IgD-negative memory B cell (primary cell): Measurements from ENCODE around the gene LTBP1. TPM values are rescaled to one million over a fixed set of nuclear protein-coding genes. Genes with fewer than 3 reads are reported as not detected.

Experiments
- H3K27ac Mint-ChIP-seq, 3 donors: one replicate each; pipeline ENCODE4 v1.8.0; 2020 to 2022; ENCODE audit warnings: mild to moderate bottlenecking in 3 of 3, mixed read lengths in 3 of 3, moderate library complexity in 1 of 3
- H3K27me3 Mint-ChIP-seq: one replicate; pipeline ENCODE4 v1.8.0; 2021; ENCODE audit warnings: mixed read lengths
- H3K36me3 Mint-ChIP-seq: one replicate; pipeline ENCODE4 v1.8.0; 2020; ENCODE audit warnings: mild to moderate bottlenecking, mixed read lengths
- H3K4me1 Mint-ChIP-seq, 3 donors: one replicate each; pipeline ENCODE4 v1.8.0; 2020 to 2022; ENCODE audit warnings: mixed read lengths in 3 of 3, mild to moderate bottlenecking in 1 of 3
- H3K4me3 Mint-ChIP-seq, 4 donors: one replicate each; pipeline ENCODE4 v1.8.0; 2020 to 2022; ENCODE audit warnings: mild to moderate bottlenecking in 4 of 4, mixed read lengths in 4 of 4, moderate library complexity in 3 of 4
- H3K9me3 Mint-ChIP-seq, 3 donors: one replicate each; pipeline ENCODE4 v1.8.0; 2020 to 2021; ENCODE audit warnings: mixed read lengths in 3 of 3, mild to moderate bottlenecking in 1 of 3
- polyA plus RNA-seq: library from polyadenylated mRNA; unstranded; fragments of 300-500 nt; fragmentation: Illumina TruSeq; gene quantifications from one replicate; pipeline ENCODE4 v1.2.3, GENCODE V29; 2021

LTBP1 gene
- polyA plus RNA-seq, 1 donor from 2014 or later: not detected

- no peaks in the 10 kb centered on the region for H3K36me3 Mint-ChIP-seq
- H3K27ac Mint-ChIP-seq: no peak overlapping the region
- no peak overlapping the region for H3K4me3 Mint-ChIP-seq
- no peaks in the 10 kb centered on the region for H3K9me3 Mint-ChIP-seq
- peaks cover 0 to 2% (median 0%) of the 10 kb centered on the region in 3 donors for H3K4me1 Mint-ChIP-seq
- H3K27me3 Mint-ChIP-seq: no peaks in the 10 kb centered on the region
Observed at GRCh38 chr2:33250417-33251029, 303.8 kb downstream of the LTBP1 start.

- no peak overlapping the region for H3K4me3 Mint-ChIP-seq
- H3K27ac Mint-ChIP-seq: no peak overlapping the region
- H3K27me3 Mint-ChIP-seq: no peaks in the 10 kb centered on the region
- no peaks in the 10 kb centered on the region for H3K9me3 Mint-ChIP-seq
- no peaks in the 10 kb centered on the region for H3K36me3 Mint-ChIP-seq
- H3K4me1 Mint-ChIP-seq: peaks cover 0 to 2% (median 0%) of the 10 kb centered on the region in 3 donors
Observed at GRCh38 chr2:33256162-33256755, 309.5 kb downstream of the LTBP1 start.

- peaks cover 0 to 4% (median 0%) of the 10 kb centered on the region in 3 donors for H3K4me1 Mint-ChIP-seq
- H3K27ac Mint-ChIP-seq: no peak overlapping the region
- H3K36me3 Mint-ChIP-seq: no peaks in the 10 kb centered on the region
- no peaks in the 10 kb centered on the region for H3K27me3 Mint-ChIP-seq
- H3K4me3 Mint-ChIP-seq: no peak overlapping the region
- no peaks in the 10 kb centered on the region for H3K9me3 Mint-ChIP-seq
Observed at GRCh38 chr2:33258387-33258786, 311.6 kb downstream of the LTBP1 start.

- H3K4me1 Mint-ChIP-seq: peaks cover 0 to 2% (median 0%) of the 10 kb centered on the region in 3 donors
- H3K27ac Mint-ChIP-seq: no peak overlapping the region
- no peaks in the 10 kb centered on the region for H3K9me3 Mint-ChIP-seq
- H3K36me3 Mint-ChIP-seq: peaks cover 1% of the 10 kb centered on the region
- no peak overlapping the region for H3K4me3 Mint-ChIP-seq
- no peaks in the 10 kb centered on the region for H3K27me3 Mint-ChIP-seq
Observed at GRCh38 chr2:33262097-33262496, 315.3 kb downstream of the LTBP1 start.

- peaks cover 1% of the 10 kb centered on the region for H3K36me3 Mint-ChIP-seq
Observed at GRCh38 chr2:33264766-33265165, 318.0 kb downstream of the LTBP1 start.

GRCh38 chr2:33265584-33266338 lies 319.0 kb downstream of the LTBP1 start:
- Mint-ChIP-seq H3K27me3 (peaks cover 8% of the 10 kb centered on the region), H3K4me3 (no peak overlapping the region), H3K4me1 (peaks cover 0 to 2% (median 0%) of the 10 kb centered on the region in 3 donors), H3K27ac (no peak overlapping the region), H3K9me3 (peaks cover 0 to 3% (median 3%) of the 10 kb centered on the region in 3 donors), H3K36me3 (peaks cover 1% of the 10 kb centered on the region)

More at GRCh38 chr2:33264766-33265165, 318.0 kb downstream of the LTBP1 start:
- Mint-ChIP-seq H3K9me3 (peaks cover 0 to 3% (median 3%) of the 10 kb centered on the region in 3 donors), H3K27ac (no peak overlapping the region), H3K4me3 (no peak overlapping the region), H3K4me1 (peaks cover 0 to 2% (median 0%) of the 10 kb centered on the region in 3 donors), H3K27me3 (peaks cover 6% of the 10 kb centered on the region)

- H3K4me3 Mint-ChIP-seq: no peak overlapping the region
- H3K4me1 Mint-ChIP-seq: peaks cover 0 to under 1% (median 0%) of the 10 kb centered on the region in 3 donors
- H3K27me3 Mint-ChIP-seq: peaks cover 8% of the 10 kb centered on the region
- H3K27ac Mint-ChIP-seq: peak overlapping the region in 1 of 3 donors; percentile 35
- peaks cover 1% of the 10 kb centered on the region for H3K36me3 Mint-ChIP-seq
- peaks cover 0 to 3% (median 3%) of the 10 kb centered on the region in 3 donors for H3K9me3 Mint-ChIP-seq
Observed at GRCh38 chr2:33266467-33266866, 319.7 kb downstream of the LTBP1 start.

DNA sequence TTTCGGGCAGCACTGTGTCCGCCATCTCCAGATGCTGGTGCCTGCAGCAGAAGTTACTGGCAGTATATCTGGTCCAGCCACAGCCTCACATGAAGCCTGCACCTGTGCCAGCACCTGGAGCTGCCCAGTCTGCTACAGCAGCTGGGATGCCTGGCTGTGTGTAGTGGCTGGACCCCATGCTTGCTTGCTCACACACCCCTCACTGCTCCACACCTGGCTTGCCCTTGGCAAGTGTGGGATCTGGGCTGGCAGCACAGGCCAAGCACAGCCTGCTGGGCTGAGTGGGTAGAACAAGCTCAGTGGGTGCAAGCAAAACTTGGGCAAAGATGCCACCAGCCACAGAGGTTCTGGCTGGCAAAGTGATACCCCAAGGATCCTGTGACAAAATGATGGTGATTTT lies 320.3 kb downstream of the LTBP1 start:
- Mint-ChIP-seq H3K36me3 (peaks cover 1% of the 10 kb centered on the region), H3K27ac (no peak overlapping the region), H3K27me3 (peaks cover 8% of the 10 kb centered on the region), H3K4me1 (peaks cover 3 to 6% (median 4%) of the 10 kb centered on the region in 3 donors), H3K4me3 (no peak overlapping the region), H3K9me3 (peaks cover 0 to 3% (median 3%) of the 10 kb centered on the region in 3 donors)

DNA sequence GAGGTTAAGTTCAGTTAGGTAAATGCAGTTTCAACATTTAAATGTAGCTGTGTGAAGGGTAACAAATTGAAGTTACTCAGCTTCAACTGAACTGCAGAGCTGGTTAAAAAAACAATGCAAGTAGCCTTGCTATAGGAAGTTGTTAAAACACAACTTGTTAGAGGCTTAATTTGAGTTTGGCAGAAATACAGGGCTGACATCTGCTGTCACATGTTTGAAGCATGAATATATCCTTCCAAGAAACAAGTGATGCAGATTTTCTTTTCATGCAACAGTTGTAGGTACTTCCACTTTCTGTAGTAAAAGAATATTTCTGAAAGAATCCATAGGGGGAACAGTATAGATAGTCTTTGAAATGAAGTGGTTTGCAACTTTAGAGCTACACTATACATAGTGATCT lies 321.0 kb downstream of the LTBP1 start:
- H3K27ac Mint-ChIP-seq: no peak overlapping the region
- H3K4me3 Mint-ChIP-seq: no peak overlapping the region
- peaks cover 5 to 8% (median 7%) of the 10 kb centered on the region in 3 donors for H3K4me1 Mint-ChIP-seq
- H3K9me3 Mint-ChIP-seq: peaks cover 0 to 3% (median 3%) of the 10 kb centered on the region in 3 donors
- peaks cover 9% of the 10 kb centered on the region for H3K27me3 Mint-ChIP-seq
- peaks cover 1% of the 10 kb centered on the region for H3K36me3 Mint-ChIP-seq

GRCh38 chr2:33268246-33268831 lies 321.6 kb downstream of the LTBP1 start:
- Mint-ChIP-seq H3K9me3 (peaks cover 0 to 3% (median 3%) of the 10 kb centered on the region in 3 donors), H3K27me3 (peaks cover 9% of the 10 kb centered on the region), H3K36me3 (peaks cover 1% of the 10 kb centered on the region), H3K4me1 (peaks cover 5 to 8% (median 7%) of the 10 kb centered on the region in 3 donors), H3K27ac (no peak overlapping the region), H3K4me3 (no peak overlapping the region)

- Mint-ChIP-seq H3K4me3 (peak overlapping the region in 1 of 4 donors; percentile 73), H3K9me3 (peaks cover 0 to 5% (median 3%) of the 10 kb centered on the region in 3 donors), H3K4me1 (peaks cover 5 to 8% (median 7%) of the 10 kb centered on the region in 3 donors), H3K27ac (peak overlapping the region in 1 of 3 donors; percentile 33), H3K27me3 (peaks cover 11% of the 10 kb centered on the region), H3K36me3 (no peaks in the 10 kb centered on the region)
Observed at GRCh38 chr2:33272001-33272400, 325.2 kb downstream of the LTBP1 start.

- H3K27ac Mint-ChIP-seq: no peak overlapping the region
- H3K36me3 Mint-ChIP-seq: no peaks in the 10 kb centered on the region
- peaks cover 5 to 8% (median 7%) of the 10 kb centered on the region in 3 donors for H3K4me1 Mint-ChIP-seq
- no peak overlapping the region for H3K4me3 Mint-ChIP-seq
- H3K9me3 Mint-ChIP-seq: peaks cover 0 to 1% (median 0%) of the 10 kb centered on the region in 3 donors
- H3K27me3 Mint-ChIP-seq: peaks cover 11% of the 10 kb centered on the region
Observed at GRCh38 chr2:33273479-33273878, 326.7 kb downstream of the LTBP1 start.

DNA sequence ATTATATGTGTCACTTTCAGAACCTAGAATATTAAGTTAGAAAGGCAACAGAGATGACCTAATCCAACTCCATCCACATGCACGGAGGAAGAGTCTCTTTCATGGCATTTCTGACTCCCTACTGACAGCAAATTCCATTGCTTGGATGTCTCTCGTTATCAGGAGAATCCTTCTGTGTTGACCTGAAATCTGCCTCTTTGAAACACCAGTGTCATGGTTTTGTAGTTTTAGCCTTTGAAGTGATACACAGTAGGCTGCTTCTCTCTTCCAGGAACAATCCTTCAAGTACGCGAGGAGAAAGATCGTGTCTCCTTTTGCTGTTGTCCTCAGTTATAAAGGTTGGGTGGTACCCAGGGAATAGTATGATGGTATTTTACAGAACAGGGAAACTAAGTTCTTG lies 327.8 kb downstream of the LTBP1 start:
- Mint-ChIP-seq H3K27me3 (peaks cover 7% of the 10 kb centered on the region), H3K36me3 (no peaks in the 10 kb centered on the region), H3K9me3 (peaks cover 0 to 1% (median 0%) of the 10 kb centered on the region in 3 donors), H3K4me1 (peaks cover 5 to 8% (median 7%) of the 10 kb centered on the region in 3 donors), H3K27ac (no peak overlapping the region), H3K4me3 (no peak overlapping the region)

DNA sequence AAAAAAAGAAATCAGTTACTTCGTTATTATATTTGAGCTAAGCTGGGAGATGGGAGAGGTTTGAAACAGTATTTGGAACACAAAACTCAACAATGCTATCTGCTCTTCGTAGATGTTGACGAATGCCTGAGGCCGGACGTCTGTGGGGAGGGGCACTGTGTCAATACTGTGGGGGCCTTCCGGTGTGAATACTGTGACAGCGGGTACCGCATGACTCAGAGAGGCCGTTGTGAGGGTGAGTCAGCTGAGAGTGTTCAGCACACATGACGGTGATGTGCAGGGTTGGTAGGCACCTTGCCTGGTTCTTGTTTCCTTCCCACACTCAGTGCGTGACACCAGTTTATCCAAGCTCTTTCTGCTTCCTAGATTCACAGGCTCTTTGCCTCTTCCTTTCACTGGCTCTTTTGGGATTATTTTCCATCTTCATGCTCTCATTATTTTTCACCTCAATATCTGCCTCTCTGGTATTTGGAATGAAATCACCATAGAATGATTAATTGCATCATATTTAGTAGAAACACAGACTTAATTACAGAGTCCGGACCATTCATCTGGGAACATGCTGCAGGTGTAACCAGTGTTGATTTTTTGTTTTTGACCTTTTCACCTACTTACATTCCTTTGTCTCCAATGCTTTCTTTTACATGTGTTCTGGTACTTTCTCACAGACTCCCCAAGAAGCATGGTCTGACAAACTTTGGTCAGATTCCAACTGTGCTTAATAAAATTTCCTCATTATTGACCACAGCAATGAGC lies 329.1 kb downstream of the LTBP1 start:
- Mint-ChIP-seq H3K4me1 (peaks cover 5 to 8% (median 7%) of the 10 kb centered on the region in 3 donors), H3K4me3 (no peak overlapping the region), H3K36me3 (no peaks in the 10 kb centered on the region), H3K9me3 (peaks cover 0 to 1% (median 0%) of the 10 kb centered on the region in 3 donors), H3K27me3 (peaks cover 7% of the 10 kb centered on the region), H3K27ac (peak overlapping the region in 1 of 3 donors; percentile 14)
